ENCODE results near the gene ABCA2. TPM values are rescaled to one million over a fixed set of nuclear protein-coding genes. Genes with fewer than 3 reads are reported as not detected.

Gene ABCA2
- total RNA-seq, 3 donors from 2014 or later: 17.0 to 30.6 (median 18.9) TPM

DNA sequence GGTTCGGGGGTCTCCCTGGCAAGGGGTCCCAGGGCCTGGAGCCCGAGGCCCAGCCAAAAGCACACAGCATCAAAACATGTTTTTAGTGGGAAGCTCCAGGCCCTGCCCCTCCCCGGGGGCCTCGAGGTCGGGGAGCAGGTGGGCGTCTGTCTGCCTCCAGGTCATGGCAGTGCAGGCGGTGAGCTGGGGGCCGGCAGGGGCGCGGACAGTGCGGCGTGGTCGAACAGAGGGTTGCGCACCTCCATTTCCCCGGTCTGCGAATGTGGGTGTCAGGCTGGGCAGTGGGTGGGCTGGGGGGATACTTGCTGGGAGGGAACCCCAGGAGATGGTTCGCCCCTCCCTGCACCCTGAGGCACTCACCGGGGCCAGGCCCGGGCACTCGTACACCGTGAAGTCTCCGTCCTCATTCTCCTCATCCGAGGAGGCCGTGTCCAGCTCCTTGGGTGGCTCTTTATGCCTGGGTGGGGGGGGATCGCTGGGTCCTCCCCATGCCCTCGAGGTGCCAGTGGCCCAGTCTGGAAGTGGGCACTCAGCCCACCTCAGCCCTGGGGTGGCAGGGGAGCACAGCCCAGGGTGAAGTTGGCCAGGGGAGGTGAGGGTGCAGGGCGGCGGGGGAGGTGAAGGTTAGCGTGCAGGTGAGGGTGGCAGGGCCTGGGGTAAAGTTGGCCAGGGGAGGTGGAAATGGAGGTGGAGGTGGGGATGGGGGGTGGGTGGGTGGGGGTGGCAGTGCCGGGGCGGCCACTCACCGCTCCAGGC lies 11.8 kb upstream of the ABCA2 start:
- Histone ChIP-seq H3K4me1 (peaks cover 3 to 9% of the 10 kb centered on the region in 2 donors), H3K4me3 (no peak overlapping the region), H3K27ac (no peak overlapping the region), H3K9me3 (no peaks in the 10 kb centered on the region), H3K36me3 (no peaks in the 10 kb centered on the region), H3K27me3 (no peaks in the 10 kb centered on the region)
- no peak for DNase-seq (ENCODE audit: low spot score in 2 of 2)
- intact Hi-C loops (cut with DNase I; ENCODE audit: low total_unique reads): no loop called here
- TF ChIP-seq POLR2AphosphoS5 (IDR thresholded peaks at IDR 0.05): no peak
- TF ChIP-seq POLR2A (IDR thresholded peaks at IDR 0.05): no peak
- TF ChIP-seq, protein P1, sequence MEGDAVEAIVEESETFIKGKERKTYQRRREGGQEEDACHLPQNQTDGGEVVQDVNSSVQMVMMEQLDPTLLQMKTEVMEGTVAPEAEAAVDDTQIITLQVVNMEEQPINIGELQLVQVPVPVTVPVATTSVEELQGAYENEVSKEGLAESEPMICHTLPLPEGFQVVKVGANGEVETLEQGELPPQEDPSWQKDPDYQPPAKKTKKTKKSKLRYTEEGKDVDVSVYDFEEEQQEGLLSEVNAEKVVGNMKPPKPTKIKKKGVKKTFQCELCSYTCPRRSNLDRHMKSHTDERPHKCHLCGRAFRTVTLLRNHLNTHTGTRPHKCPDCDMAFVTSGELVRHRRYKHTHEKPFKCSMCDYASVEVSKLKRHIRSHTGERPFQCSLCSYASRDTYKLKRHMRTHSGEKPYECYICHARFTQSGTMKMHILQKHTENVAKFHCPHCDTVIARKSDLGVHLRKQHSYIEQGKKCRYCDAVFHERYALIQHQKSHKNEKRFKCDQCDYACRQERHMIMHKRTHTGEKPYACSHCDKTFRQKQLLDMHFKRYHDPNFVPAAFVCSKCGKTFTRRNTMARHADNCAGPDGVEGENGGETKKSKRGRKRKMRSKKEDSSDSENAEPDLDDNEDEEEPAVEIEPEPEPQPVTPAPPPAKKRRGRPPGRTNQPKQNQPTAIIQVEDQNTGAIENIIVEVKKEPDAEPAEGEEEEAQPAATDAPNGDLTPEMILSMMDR (IDR thresholded peaks at IDR 0.05): no peak

GRCh38 chr9:137038916-137039315 lies 10.9 kb upstream of the ABCA2 start:
- no peak overlapping the region for H3K27ac ChIP-seq
- TF ChIP-seq, protein P1 (IDR thresholded peaks at IDR 0.05): no peak
- TF ChIP-seq POLR2AphosphoS5 (IDR thresholded peaks at IDR 0.05) (no peak), POLR2A (IDR thresholded peaks at IDR 0.05) (no peak)
- H3K36me3 ChIP-seq: no peaks in the 10 kb centered on the region
- no peaks in the 10 kb centered on the region for H3K27me3 ChIP-seq
- no peak overlapping the region for H3K4me3 ChIP-seq
- intact Hi-C loops (cut with DNase I; ENCODE audit: low total_unique reads): no loop called here
- H3K4me1 ChIP-seq: peaks cover 7 to 9% of the 10 kb centered on the region in 2 donors
- H3K9me3 ChIP-seq: no peaks in the 10 kb centered on the region
- DNase-seq (ENCODE audit: low spot score in 2 of 2): no peak

DNA sequence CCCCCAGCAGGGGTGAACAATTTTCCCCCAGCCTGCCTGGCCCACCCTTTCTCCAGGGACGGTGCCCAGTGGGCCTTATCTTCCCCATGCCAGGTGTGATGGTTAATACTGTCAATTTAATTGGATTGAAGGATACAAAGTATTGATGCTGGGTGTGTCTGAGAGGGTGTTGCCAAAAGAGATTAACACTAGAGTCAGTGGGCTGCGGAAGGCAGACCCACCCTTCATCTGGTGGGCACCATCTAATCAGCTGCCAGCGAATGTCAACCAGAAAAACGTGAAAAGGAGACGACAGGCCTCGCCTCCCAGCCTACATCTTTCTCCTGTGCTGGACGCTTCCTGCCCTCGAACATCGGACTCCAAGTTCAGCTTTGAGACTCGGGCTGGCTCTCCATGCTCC lies 9.4 kb upstream of the ABCA2 start:
- Histone ChIP-seq H3K27me3 (no peaks in the 10 kb centered on the region), H3K36me3 (no peaks in the 10 kb centered on the region), H3K9me3 (no peaks in the 10 kb centered on the region), H3K27ac (no peak overlapping the region), H3K4me3 (no peak overlapping the region), H3K4me1 (peaks cover 7 to 9% of the 10 kb centered on the region in 2 donors)
- no peak for TF ChIP-seq POLR2AphosphoS5 (IDR thresholded peaks at IDR 0.05)
- TF ChIP-seq POLR2A (IDR thresholded peaks at IDR 0.05): no peak
- TF ChIP-seq, protein P1 (IDR thresholded peaks at IDR 0.05): no peak
- no peak for DNase-seq (ENCODE audit: low spot score in 2 of 2)
- intact Hi-C loops (cut with DNase I; ENCODE audit: low total_unique reads): no loop called here

DNA sequence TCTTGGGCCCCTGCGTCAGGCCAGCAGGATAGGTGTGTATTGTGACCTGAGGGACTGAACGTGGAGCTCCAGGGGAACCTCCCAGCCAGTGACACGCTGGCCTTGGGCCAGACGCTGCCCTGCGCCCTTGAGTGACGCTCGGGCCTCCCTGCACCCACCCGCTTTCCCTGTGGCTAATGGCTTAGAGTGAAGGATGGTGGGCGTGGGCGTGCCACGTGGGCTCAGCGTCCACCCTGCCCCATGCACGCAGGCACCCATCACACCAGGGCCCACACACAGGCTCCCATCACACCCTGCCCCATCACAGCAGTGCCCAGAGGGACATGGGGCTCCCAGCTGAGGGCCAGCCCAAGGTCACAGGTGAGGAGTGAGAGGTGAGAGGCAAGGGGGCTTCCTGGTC lies 9.0 kb upstream of the ABCA2 start:
- DNase-seq (ENCODE audit: low spot score in 2 of 2): no peak
- H3K9me3 ChIP-seq: no peaks in the 10 kb centered on the region
- H3K4me1 ChIP-seq: peaks cover 7 to 9% of the 10 kb centered on the region in 2 donors
- H3K36me3 ChIP-seq: no peaks in the 10 kb centered on the region
- H3K27me3 ChIP-seq: no peaks in the 10 kb centered on the region
- H3K4me3 ChIP-seq: no peak overlapping the region
- TF ChIP-seq, protein P1 (IDR thresholded peaks at IDR 0.05): no peak
- no peak for TF ChIP-seq POLR2A (IDR thresholded peaks at IDR 0.05)
- TF ChIP-seq POLR2AphosphoS5 (IDR thresholded peaks at IDR 0.05): no peak
- H3K27ac ChIP-seq: no peak overlapping the region
- intact Hi-C loops (cut with DNase I; ENCODE audit: low total_unique reads): no loop called here

DNA sequence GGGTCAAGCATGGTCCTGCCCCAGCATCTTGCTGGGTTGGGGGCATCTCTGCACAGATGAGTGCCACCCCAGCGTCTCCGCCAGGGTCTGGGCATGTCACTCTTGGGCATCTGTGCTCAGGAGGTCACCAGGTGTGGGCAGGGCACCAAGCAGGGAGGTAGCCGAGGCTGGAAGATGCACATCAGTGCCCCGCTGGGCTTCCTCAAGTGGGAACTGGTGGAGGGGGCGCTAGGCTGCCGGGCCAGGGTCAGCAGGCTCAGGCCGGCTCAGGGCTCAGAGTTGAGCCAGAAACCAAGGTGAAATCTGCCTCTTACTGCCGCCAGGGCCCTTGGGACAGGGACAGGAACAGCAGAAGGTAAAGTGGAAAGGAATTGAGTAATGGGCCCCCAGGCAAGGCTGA lies 7.9 kb upstream of the ABCA2 start:
- DNase-seq (ENCODE audit: low spot score in 2 of 2): no peak
- Histone ChIP-seq H3K9me3 (no peaks in the 10 kb centered on the region), H3K4me3 (no peak overlapping the region), H3K27me3 (no peaks in the 10 kb centered on the region), H3K4me1 (peaks cover 7 to 9% of the 10 kb centered on the region in 2 donors), H3K36me3 (no peaks in the 10 kb centered on the region), H3K27ac (no peak overlapping the region)
- TF ChIP-seq, protein P1 (IDR thresholded peaks at IDR 0.05): no peak
- TF ChIP-seq POLR2A (IDR thresholded peaks at IDR 0.05): no peak
- TF ChIP-seq POLR2AphosphoS5 (IDR thresholded peaks at IDR 0.05): no peak
- intact Hi-C loops (cut with DNase I; ENCODE audit: low total_unique reads): no loop called here

Measured in breast epithelium (tissue), 4 donors.